GM21576 (cell line): Measurements from ENCODE around the gene CACNA1B.
"Not testable (repeated sequence)": the region's sequence is repeated elsewhere in the genome, so short reads cannot be mapped to it uniquely, and the experiment has no call there.

Experiments
- ATAC-seq: cut with Tn5 transposase; IDR thresholded peaks from one replicate; pipeline ENCODE4 v1.9.1; 2021; ENCODE audit warnings: mild to moderate bottlenecking, moderate library complexity; ENCODE audit not compliant: unreplicated experiment

The CACNA1B gene

GRCh38 chr9:138068601-138069035 is 191.0 kb downstream of the CACNA1B start:
- no peak for ATAC-seq

GRCh38 chr9:138069731-138070456 is 192.3 kb downstream of the CACNA1B start:
- ATAC-seq, result no peak

- no peak for ATAC-seq
These were observed 193.2 kb downstream of the CACNA1B start for GRCh38 chr9:138070815-138071214.

- no peak for ATAC-seq
These were observed 193.7 kb downstream of the CACNA1B start for GRCh38 chr9:138071292-138071691.

GRCh38 chr9:138071731-138072130 is 194.1 kb downstream of the CACNA1B start:
- no peak for ATAC-seq

GRCh38 chr9:138072161-138072842 is 194.7 kb downstream of the CACNA1B start:
- ATAC-seq, result no peak

GRCh38 chr9:138072897-138073296 is 195.3 kb downstream of the CACNA1B start:
- ATAC-seq, result no peak

GRCh38 chr9:138073408-138073807 is 195.8 kb downstream of the CACNA1B start:
- ATAC-seq, result no peak

- no peak for ATAC-seq
These were observed 196.2 kb downstream of the CACNA1B start for GRCh38 chr9:138073808-138074207.

GRCh38 chr9:138074516-138074915 is 196.9 kb downstream of the CACNA1B start:
- no peak for ATAC-seq

GRCh38 chr9:138075496-138075895 is 197.9 kb downstream of the CACNA1B start:
- no peak for ATAC-seq

- ATAC-seq, result no peak
These were observed 198.5 kb downstream of the CACNA1B start for GRCh38 chr9:138075961-138076649.

- no peak for ATAC-seq
These were observed 199.0 kb downstream of the CACNA1B start for GRCh38 chr9:138076650-138077009.

GRCh38 chr9:138077126-138077525 is 199.5 kb downstream of the CACNA1B start:
- ATAC-seq, result no peak

- no peak for ATAC-seq
These were observed 200.4 kb downstream of the CACNA1B start for GRCh38 chr9:138077898-138078540.

- no peak for ATAC-seq
These were observed 201.3 kb downstream of the CACNA1B start for GRCh38 chr9:138078846-138079245.

- no peak for ATAC-seq
These were observed 203.4 kb downstream of the CACNA1B start for GRCh38 chr9:138080979-138081378.

GRCh38 chr9:138082918-138083636 is 205.5 kb downstream of the CACNA1B start:
- no peak for ATAC-seq

- ATAC-seq, result no peak
These were observed 206.3 kb downstream of the CACNA1B start for GRCh38 chr9:138083873-138084272.

GRCh38 chr9:138085568-138085967 is 208.0 kb downstream of the CACNA1B start:
- no peak for ATAC-seq

- not testable (repeated sequence) for ATAC-seq
These were observed 214.5 kb downstream of the CACNA1B start for GRCh38 chr9:138092057-138092456.
